HEK293 (cell line): ENCODE measurements around the gene ALDOA.

ENCODE experiments used
- CTCF ChIA-PET: fragments of 350-600 bp; formaldehyde crosslinking; extraction: SDS; loops from one replicate; lab custom pipeline; 2021; ENCODE audit warnings: antibody characterized with exemption; lab: Yijun Ruan, JAX
- POLR2A ChIA-PET: fragments of 300-600 bp; formaldehyde crosslinking; extraction: SDS; loops from one replicate; lab custom pipeline; 2020; ENCODE audit warnings: antibody characterized with exemption, inconsistent platforms; lab: Yijun Ruan, JAX
- H3K27ac ChIP-seq: fragments of 200-500 bp; sonication (Bioruptor generic); 2 replicates; pipeline ENCODE4 v1.5.1; 2014; ENCODE audit warnings: low read depth, low read length, control low read depth, inconsistent platforms; ENCODE audit errors: extremely low read depth
- H3K36me3 ChIP-seq, 2 experiments: fragments of 200-500 bp in 1 of 2; sonication (Bioruptor generic) in 1 of 2; 1 replicate in 1 of 2; 2 replicates in 1 of 2; pipeline ENCODE4 v1.5.1; 2014 to 2017; ENCODE audit warnings: inconsistent platforms in 2 of 2, low read length in 2 of 2; ENCODE audit not compliant: control insufficient read depth in 2 of 2, insufficient read depth in 1 of 2
- H3K4me1 ChIP-seq: fragments of 200-500 bp; sonication (Bioruptor generic); 2 replicates; pipeline ENCODE4 v1.5.1; 2014; ENCODE audit warnings: mild to moderate bottlenecking, low read length, inconsistent platforms; ENCODE audit not compliant: control insufficient read depth, insufficient read depth
- H3K4me3 ChIP-seq: 2 replicates; pipeline ENCODE4 v1.5.1; 2011; ENCODE audit warnings: low read depth, mild to moderate bottlenecking, control low read depth, low read length, moderate library complexity
- H3K9me3 ChIP-seq: fragments of 200-500 bp; sonication (Bioruptor generic); 2 replicates; pipeline ENCODE4 v1.5.1; 2014; ENCODE audit warnings: low read depth, low read length, inconsistent platforms; ENCODE audit not compliant: control insufficient read depth, insufficient read depth
- ATF2 ChIP-seq: fragments of 450-650 bp; formaldehyde crosslinking; IDR thresholded peaks from 2 replicates; pipeline ENCODE4 v1.5.1; 2016; ENCODE audit warnings: missing biosample characterization, missing genetic modification characterization, low read depth
- BCL11B ChIP-seq: fragments of 450-650 bp; formaldehyde crosslinking; IDR thresholded peaks from 2 replicates; pipeline ENCODE4 v1.5.1; 2016; ENCODE audit warnings: low read depth, missing biosample characterization, missing genetic modification characterization
- HOXC10 ChIP-seq: sonication (generic); formaldehyde crosslinking; IDR thresholded peaks from 2 replicates; pipeline ENCODE4 v1.8.1; 2023; ENCODE audit warnings: mild to moderate bottlenecking, missing genetic modification reagents
- KLF10 ChIP-seq: fragments of 450-650 bp; IDR thresholded peaks from 2 replicates; pipeline ENCODE4 v1.5.1; 2018; ENCODE audit warnings: missing biosample characterization, mild to moderate bottlenecking, missing genetic modification characterization
- PRDM10 ChIP-seq: fragments of 450-650 bp; formaldehyde crosslinking; IDR thresholded peaks from 2 replicates; pipeline ENCODE4 v1.5.1; 2016; ENCODE audit warnings: missing biosample characterization, missing genetic modification characterization
- PRDM4 ChIP-seq: fragments of 450-650 bp; formaldehyde crosslinking; IDR thresholded peaks from 2 replicates; pipeline ENCODE4 v1.5.1; 2017; ENCODE audit warnings: missing biosample characterization, missing genetic modification characterization
- SP7 ChIP-seq: fragments of 450-650 bp; formaldehyde crosslinking; IDR thresholded peaks from 2 replicates; pipeline ENCODE4 v1.5.1; 2016; ENCODE audit warnings: missing biosample characterization, missing genetic modification characterization
- TCF7L2 ChIP-seq: IDR thresholded peaks from 2 replicates; pipeline ENCODE4 v1.6.1; 2011; ENCODE audit warnings: low read depth, mild to moderate bottlenecking, inconsistent platforms, low read length, moderate library complexity, borderline replicate concordance
- ZBTB10 ChIP-seq: fragments of 450-650 bp; formaldehyde crosslinking; IDR thresholded peaks from 2 replicates; pipeline ENCODE4 v1.5.1; 2016; ENCODE audit warnings: missing biosample characterization, missing genetic modification characterization
- ZBTB44 ChIP-seq: fragments of 450-650 bp; IDR thresholded peaks from 2 replicates; pipeline ENCODE4 v1.5.1; 2018; ENCODE audit warnings: missing biosample characterization, mild to moderate bottlenecking, missing genetic modification characterization
- ZNF146 ChIP-seq: fragments of 450-650 bp; formaldehyde crosslinking; IDR thresholded peaks from 2 replicates; pipeline ENCODE4 v1.5.1; 2016; ENCODE audit warnings: missing biosample characterization, missing genetic modification characterization
- ZNF155 ChIP-seq: fragments of 450-650 bp; formaldehyde crosslinking; IDR thresholded peaks from 2 replicates; pipeline ENCODE4 v1.5.1; 2016; ENCODE audit warnings: missing biosample characterization, missing genetic modification characterization
- ZNF157 ChIP-seq: fragments of 450-650 bp; formaldehyde crosslinking; IDR thresholded peaks from 2 replicates; pipeline ENCODE4 v1.5.1; 2016; ENCODE audit warnings: missing biosample characterization, missing genetic modification characterization
- ZNF175 ChIP-seq: fragments of 450-650 bp; formaldehyde crosslinking; IDR thresholded peaks from 2 replicates; pipeline ENCODE4 v1.5.1; 2016; ENCODE audit warnings: missing biosample characterization, missing genetic modification characterization
- ZNF19 ChIP-seq: fragments of 450-650 bp; formaldehyde crosslinking; IDR thresholded peaks from 2 replicates; pipeline ENCODE4; 2016; ENCODE audit warnings: missing biosample characterization, missing genetic modification characterization, low read depth
- ZNF302 ChIP-seq: fragments of 450-650 bp; formaldehyde crosslinking; IDR thresholded peaks from 2 replicates; pipeline ENCODE4 v1.5.1; 2016; ENCODE audit warnings: missing biosample characterization, missing genetic modification characterization, low read depth
- ZNF335 ChIP-seq: fragments of 450-650 bp; formaldehyde crosslinking; conservative IDR thresholded peaks from 2 replicates; pipeline ENCODE4 v1.5.1; 2016; ENCODE audit warnings: missing biosample characterization, missing genetic modification characterization
- ZNF354C ChIP-seq: fragments of 450-650 bp; formaldehyde crosslinking; IDR thresholded peaks from 2 replicates; pipeline ENCODE4 v1.5.1; 2016; ENCODE audit warnings: missing biosample characterization, missing genetic modification characterization, low read depth, borderline replicate concordance
- ZNF76 ChIP-seq: fragments of 450-650 bp; formaldehyde crosslinking; IDR thresholded peaks from 2 replicates; pipeline ENCODE4; 2016; ENCODE audit warnings: low read depth, missing biosample characterization, missing genetic modification characterization, borderline replicate concordance
- ZSCAN18 ChIP-seq: fragments of 450-650 bp; formaldehyde crosslinking; IDR thresholded peaks from 2 replicates; pipeline ENCODE4 v1.5.1; 2016; ENCODE audit warnings: missing biosample characterization, missing genetic modification characterization

Gene ALDOA

GRCh38 chr16:30032083-30032819 is 33.3 kb upstream of the ALDOA start (continued):
- TF ChIP-seq ZNF19 (tag by site-specific recombination): no peak
- 0 out of 2 replicates have a peak, but pooled peaks have one; percentile 25 for TF ChIP-seq KLF10
- TF ChIP-seq ZNF146 (tag by site-specific recombination): no peak
- TF ChIP-seq SP7 (tag by site-specific recombination): peak; percentile 35
- TF ChIP-seq PRDM10: peak; percentile 99
- TF ChIP-seq ZNF157 (tag by site-specific recombination): no peak
- peak; percentile 36; the same call in 1 of the 2 replicates for TF ChIP-seq ZNF335 (tag by site-specific recombination)
- TF ChIP-seq ZBTB44 (tag by site-specific recombination): no peak
- no peak for TF ChIP-seq ZNF302 (tag by site-specific recombination)
- TF ChIP-seq ZNF354C (tag by site-specific recombination): no peak
- no peak for TF ChIP-seq ZSCAN18 (tag by site-specific recombination)
- TF ChIP-seq ZBTB10 (tag by site-specific recombination): no peak

GRCh38 chr16:30033270-30033669 is 32.3 kb upstream of the ALDOA start:
- Histone ChIP-seq H3K9me3 (no peaks in the 10 kb centered on the region), H3K36me3 (no peaks in the 10 kb centered on the region), H3K27ac (no peak overlapping the region), H3K4me3 (no peak overlapping the region), H3K4me1 (no peaks in the 10 kb centered on the region)
- ChIA-PET POLR2A (no interaction called here), CTCF (interaction anchor here (0.7 to 2.1 kb wide), 16 partner anchors 8 to 907 kb away, joined by 3 to 11 read pairs (median 4); partner anchors contain the start of genes C16orf92, HIRIP3, INO80E and PAGR1)
- TF ChIP-seq ZNF76 (no peak), HOXC10 (no peak), ZNF155 (no peak), ZNF175 (no peak), TCF7L2 (no peak), BCL11B (tag by site-specific recombination) (no peak), ATF2 (tag by site-specific recombination) (no peak), PRDM4 (no peak)
